Hepatocyte (in vitro differentiated cells): ENCODE data around the gene STRBP. TPM values are rescaled to one million over a fixed set of nuclear protein-coding genes. Genes with fewer than 3 reads are reported as not detected.

Experiments used
- DNase-seq: peaks from one replicate; pipeline ENCODE4 v3.0.0-alpha.2; 2016; ENCODE audit warnings: low spot score
- H2AFZ ChIP-seq: fragments of 200-600 bp; sonication (generic); 2 replicates; pipeline ENCODE4 v1.6.0; 2016; ENCODE audit warnings: antibody characterized with exemption, mild to moderate bottlenecking
- H3K27ac ChIP-seq: fragments of 200-600 bp; sonication (generic); 2 replicates; pipeline ENCODE4 v1.5.1; 2016; ENCODE audit warnings: mild to moderate bottlenecking
- H3K27me3 ChIP-seq: fragments of 200-600 bp; sonication (generic); 2 replicates; pipeline ENCODE4 v1.6.1; 2016
- H3K36me3 ChIP-seq: fragments of 200-600 bp; sonication (generic); replicated peaks from 2 replicates; pipeline ENCODE4 v1.5.1; 2016; ENCODE audit warnings: low read depth; ENCODE audit not compliant: insufficient read depth
- H3K4me1 ChIP-seq: fragments of 200-600 bp; sonication (generic); 2 replicates; pipeline ENCODE4 v1.5.1; 2016; ENCODE audit warnings: mild to moderate bottlenecking, moderate library complexity; ENCODE audit not compliant: insufficient read depth
- H3K4me2 ChIP-seq: fragments of 200-600 bp; sonication (generic); 2 replicates; pipeline ENCODE4 v1.6.0; 2016
- H3K4me3 ChIP-seq: fragments of 200-600 bp; sonication (generic); 2 replicates; pipeline ENCODE4 v1.5.1; 2016; ENCODE audit warnings: mild to moderate bottlenecking
- H3K79me2 ChIP-seq: fragments of 200-600 bp; sonication (generic); 2 replicates; pipeline ENCODE4 v1.6.0; 2017; ENCODE audit warnings: mild to moderate bottlenecking
- H3K9me2 ChIP-seq: fragments of 200-600 bp; sonication (generic); replicated peaks from 2 replicates; pipeline ENCODE4 v1.6.0; 2017; ENCODE audit warnings: mild to moderate bottlenecking; ENCODE audit not compliant: insufficient read depth
- H3K9me3 ChIP-seq: fragments of 200-600 bp; sonication (generic); 2 replicates; pipeline ENCODE4 v1.5.1; 2016; ENCODE audit warnings: low read depth, mild to moderate bottlenecking
- H4K20me1 ChIP-seq: fragments of 200-600 bp; sonication (generic); 2 replicates; pipeline ENCODE4 v1.6.0; 2016; ENCODE audit warnings: mild to moderate bottlenecking; ENCODE audit not compliant: insufficient read depth, poor library complexity, severe bottlenecking
- CTCF ChIP-seq: fragments of 200-600 bp; sonication (generic); IDR thresholded peaks from 2 replicates; pipeline ENCODE4 v1.5.1; 2016; ENCODE audit warnings: antibody characterized with exemption, mild to moderate bottlenecking; ENCODE audit not compliant: poor library complexity
- EZH2 ChIP-seq: fragments of 200-600 bp; sonication (generic); IDR thresholded peaks from 2 replicates; pipeline ENCODE4 v1.6.1; 2016; ENCODE audit warnings: antibody characterized with exemption, mild to moderate bottlenecking, borderline replicate concordance
- EZH2phosphoT487 ChIP-seq: fragments of 200-600 bp; sonication (generic); IDR thresholded peaks from one replicate; pipeline ENCODE4 v1.6.1; 2018; ENCODE audit warnings: antibody characterized with exemption, mild to moderate bottlenecking, low read depth, moderate library complexity; ENCODE audit not compliant: unreplicated experiment, severe bottlenecking
- WGBS: methylation state at CpG from one replicate; pipeline ENCODE4 v1.1.6; 2016; ENCODE audit warnings: low lambda C conversion rate; ENCODE audit errors: missing lambda C conversion rate; 5-methylcytosine and 5-hydroxymethylcytosine counted together
- polyA plus RNA-seq: library from polyadenylated mRNA; unstranded; fragments of >200 nt; fragmentation: Nextera tagmentation; extraction: Ambion mirVana; gene quantifications from 2 replicates; pipeline ENCODE4 v1.2.1, GENCODE V29; 2016
- total RNA-seq: library from RNA; depleted of rRNA; stranded (reverse); fragments of >200 nt; gene quantifications from 2 replicates; pipeline ENCODE4 v1.2.3, GENCODE V29; 2014

STRBP gene
- total and polyA plus RNA-seq, 2 experiments from 2014 or later, result 26.8 to 27.7 TPM

- DNase-seq, result no peak
- no peak overlapping the region for H2AFZ ChIP-seq
- no peak overlapping the region for H3K4me2 ChIP-seq
- H4K20me1 ChIP-seq, result peaks cover 21% of the 10 kb centered on the region
- TF ChIP-seq CTCF (no peak), EZH2 (no peak), EZH2phosphoT487 (no peak)
- no peaks in the 10 kb centered on the region for H3K9me3 ChIP-seq
- no peak overlapping the region for H3K27ac ChIP-seq
- H3K36me3 ChIP-seq, result no peaks in the 10 kb centered on the region
- H3K27me3 ChIP-seq, result peaks cover 8% of the 10 kb centered on the region
- no peaks in the 10 kb centered on the region for H3K9me2 ChIP-seq
- 98% methylated on average over 3 of the region's 3 CpGs for WGBS
- no peak overlapping the region for H3K4me3 ChIP-seq
- H3K79me2 ChIP-seq, result peaks cover 87% of the 10 kb centered on the region
- peaks cover 17% of the 10 kb centered on the region for H3K4me1 ChIP-seq
These were observed 5.2 kb downstream of the STRBP start for GRCh38 chr9:123263227-123263626.

- Histone ChIP-seq H4K20me1 (peaks cover 24% of the 10 kb centered on the region), H3K4me2 (no peak overlapping the region), H3K79me2 (peaks cover 89% of the 10 kb centered on the region), H3K27ac (no peak overlapping the region), H3K9me2 (no peaks in the 10 kb centered on the region), H3K9me3 (no peaks in the 10 kb centered on the region), H3K36me3 (no peaks in the 10 kb centered on the region), H2AFZ (no peak overlapping the region), H3K4me3 (no peak overlapping the region), H3K4me1 (peaks cover 16% of the 10 kb centered on the region), H3K27me3 (peaks cover 8% of the 10 kb centered on the region)
- TF ChIP-seq EZH2, result no peak
- no peak for TF ChIP-seq EZH2phosphoT487
- no peak for TF ChIP-seq CTCF
- 97% methylated on average over 1 of the region's 1 CpG for WGBS
- DNase-seq, result no peak
These were observed 6.0 kb downstream of the STRBP start for GRCh38 chr9:123262338-123262737.

DNA sequence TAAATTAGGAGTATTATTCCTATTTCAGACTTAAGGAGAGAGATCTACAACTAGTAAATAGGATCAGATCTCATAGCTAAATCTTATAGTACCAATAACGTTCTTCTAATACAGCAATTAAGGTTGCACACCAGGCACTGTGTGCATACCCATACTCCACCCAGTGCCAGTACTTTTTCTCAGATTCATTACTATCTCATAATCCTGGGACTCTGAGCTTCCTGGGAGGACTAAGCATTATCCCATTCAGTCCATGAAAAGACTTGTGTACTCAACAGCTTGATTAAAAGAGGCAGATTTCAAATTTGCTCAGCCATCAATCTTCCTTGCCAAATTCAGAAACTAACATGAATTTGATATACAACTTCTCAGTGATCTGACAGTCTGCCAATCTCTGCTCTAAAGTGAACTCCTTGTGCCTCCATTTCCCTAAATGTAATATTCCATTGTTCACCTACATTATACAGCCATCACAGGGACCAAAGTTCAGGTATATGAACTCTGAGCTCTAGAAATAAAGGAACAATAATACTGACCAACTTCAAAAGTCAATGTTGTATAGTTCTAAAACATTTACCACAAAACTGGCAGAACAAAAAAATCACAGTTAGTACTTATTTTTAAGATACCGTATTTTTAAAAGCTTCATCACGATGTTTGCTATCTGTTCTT, 7.2 kb downstream of the STRBP start:
- DNase-seq, result no peak
- H3K36me3 ChIP-seq, result no peaks in the 10 kb centered on the region
- no peak overlapping the region for H3K4me2 ChIP-seq
- TF ChIP-seq CTCF, result no peak
- no peak for TF ChIP-seq EZH2phosphoT487
- TF ChIP-seq EZH2, result no peak
- no peaks in the 10 kb centered on the region for H3K9me3 ChIP-seq
- WGBS, result 80% methylated on average over 3 of the region's 3 CpGs
- H3K79me2 ChIP-seq, result peaks cover 89% of the 10 kb centered on the region
- peaks cover 21% of the 10 kb centered on the region for H4K20me1 ChIP-seq
- no peaks in the 10 kb centered on the region for H3K9me2 ChIP-seq
- H2AFZ ChIP-seq, result no peak overlapping the region
- H3K27me3 ChIP-seq, result peaks cover 8% of the 10 kb centered on the region
- H3K4me3 ChIP-seq, result no peak overlapping the region
- no peak overlapping the region for H3K27ac ChIP-seq
- peaks cover 12% of the 10 kb centered on the region for H3K4me1 ChIP-seq
